SIG-M5 treated with dmso at 0.1 percent for 504 hours (cell line): Measurements from ENCODE around the gene CRK.
"Not testable (repeated sequence)": the region's sequence is repeated elsewhere in the genome, so short reads cannot be mapped to it uniquely, and the experiment has no call there.

Experiments used
- DNase-seq: peaks from one replicate; lab custom pipeline; 2025; ENCODE audit not compliant: unreplicated experiment; lab: John Stamatoyannopoulos, UW

Gene CRK

DNA sequence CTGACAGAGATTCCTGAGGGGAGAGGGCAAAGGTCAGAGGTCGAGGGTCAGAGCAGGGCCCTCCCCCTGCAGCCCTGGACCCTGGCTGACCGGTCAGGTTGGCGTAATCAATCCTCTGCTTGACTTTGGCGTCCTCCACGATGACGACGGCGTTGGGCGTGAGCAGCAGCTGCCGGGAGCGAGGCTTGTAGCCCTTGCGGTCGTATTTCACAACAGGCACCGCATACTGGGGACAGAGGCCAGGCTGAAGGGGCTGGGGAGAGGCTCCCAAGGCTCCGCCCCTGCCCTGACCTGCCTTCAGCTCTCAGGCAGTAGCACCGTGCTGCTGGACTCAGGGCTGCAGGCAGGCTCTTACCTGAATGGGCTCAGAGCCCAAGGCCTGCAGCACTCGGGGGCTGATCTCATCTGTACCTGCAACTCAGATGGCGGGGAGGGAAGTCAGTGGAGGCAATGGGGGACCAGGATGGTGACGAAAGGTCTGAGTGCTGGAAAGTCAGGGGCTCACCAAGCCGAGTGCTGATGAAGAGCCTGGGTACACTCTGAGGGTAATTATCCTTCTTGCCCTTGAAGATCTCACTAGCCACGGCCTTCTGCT, 12.0 kb upstream of the CRK start:
- DNase-seq: peak; percentile 43

GRCh38 chr17:1467258-1467657, 11.2 kb upstream of the CRK start:
- DNase-seq: no peak

- DNase-seq: no peak
Observed at GRCh38 chr17:1464186-1464585, 8.2 kb upstream of the CRK start.

DNA sequence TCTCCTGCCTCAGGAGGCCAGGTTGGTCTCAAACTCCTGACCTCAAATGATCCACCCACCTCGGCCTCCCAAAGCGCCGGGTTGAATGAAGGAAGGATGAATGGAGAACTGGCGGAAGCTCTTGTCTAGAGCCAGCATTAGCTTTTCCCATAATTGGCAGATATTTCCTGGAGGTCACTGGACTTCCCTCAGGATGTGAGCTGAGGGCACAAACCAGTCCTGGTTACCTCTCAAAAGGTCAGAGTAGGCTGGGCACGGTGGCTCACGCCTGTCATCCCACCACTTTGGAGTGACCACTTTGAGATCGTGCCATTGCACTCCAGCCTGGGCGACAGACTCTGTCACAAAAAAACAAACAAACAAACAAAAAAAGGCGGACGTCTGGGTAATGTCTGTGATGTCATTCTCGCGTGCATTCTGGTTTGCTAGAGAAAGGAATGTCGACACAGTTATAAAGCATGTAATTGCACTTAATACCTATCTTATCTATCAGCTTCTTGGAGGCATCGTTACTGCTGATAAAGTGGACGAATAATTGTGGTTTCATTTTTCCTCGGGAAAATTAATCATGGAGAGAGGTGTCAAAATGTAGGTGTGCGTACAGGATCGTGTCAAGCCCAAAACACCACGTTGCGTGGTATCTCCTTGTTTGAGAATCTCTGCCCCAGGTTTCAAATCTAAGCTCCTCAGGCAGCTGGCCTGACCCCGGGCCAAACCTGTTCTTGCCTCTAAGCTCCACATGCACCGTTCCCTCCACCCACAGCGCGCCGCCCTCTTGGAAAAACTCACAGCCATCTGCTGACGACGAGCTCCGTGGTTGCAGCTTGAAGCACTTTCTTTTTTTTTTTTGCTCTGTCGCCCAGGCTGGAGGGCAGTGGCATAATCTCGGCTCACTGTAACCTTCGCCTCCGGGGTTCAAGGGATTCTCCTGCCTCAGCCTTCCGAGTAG, 6.4 kb upstream of the CRK start:
- DNase-seq: no peak

DNA sequence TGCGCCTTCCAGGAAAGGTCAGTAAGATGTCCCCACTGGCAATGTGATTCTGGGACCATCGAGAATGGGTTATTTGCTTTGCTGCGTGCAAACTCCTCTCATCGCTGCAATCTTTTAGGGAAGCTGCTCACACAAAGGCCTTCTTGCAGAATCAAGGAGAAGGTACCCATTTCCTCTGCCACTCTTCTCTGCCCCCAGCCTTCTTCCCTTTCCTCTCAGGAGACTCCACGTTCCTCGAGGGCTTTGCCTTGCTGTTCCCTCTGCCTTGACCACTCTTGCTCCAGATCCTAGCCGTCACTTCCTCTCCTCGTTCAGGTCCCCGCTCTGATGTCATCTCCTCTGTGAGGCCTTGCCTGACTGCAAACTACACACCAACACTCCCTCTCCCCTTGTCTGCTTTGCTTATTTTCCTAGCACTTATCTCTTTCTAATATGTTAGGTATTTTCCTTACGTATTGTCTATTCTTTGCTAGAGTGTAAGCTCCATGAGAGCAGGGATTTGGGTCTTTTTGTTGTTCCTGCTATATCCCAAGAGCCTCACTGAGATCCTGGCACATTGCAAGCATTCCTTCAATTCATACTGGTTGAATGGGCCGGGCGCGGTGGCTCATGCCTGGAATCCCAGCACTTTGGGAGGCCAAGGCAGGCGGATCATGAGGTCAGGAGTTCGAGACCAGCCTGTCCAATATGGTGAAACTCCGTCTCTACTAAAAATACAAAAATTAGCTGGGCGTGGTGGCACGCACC, 5.3 kb upstream of the CRK start:
- DNase-seq: no peak

GRCh38 chr17:1460233-1460632, 4.2 kb upstream of the CRK start:
- DNase-seq: no peak

GRCh38 chr17:1455291-1455796, 688 bp downstream of the CRK start:
- peak; percentile 58 for DNase-seq

- DNase-seq: no peak
Observed at GRCh38 chr17:1454541-1454940, 1.5 kb downstream of the CRK start.

DNA sequence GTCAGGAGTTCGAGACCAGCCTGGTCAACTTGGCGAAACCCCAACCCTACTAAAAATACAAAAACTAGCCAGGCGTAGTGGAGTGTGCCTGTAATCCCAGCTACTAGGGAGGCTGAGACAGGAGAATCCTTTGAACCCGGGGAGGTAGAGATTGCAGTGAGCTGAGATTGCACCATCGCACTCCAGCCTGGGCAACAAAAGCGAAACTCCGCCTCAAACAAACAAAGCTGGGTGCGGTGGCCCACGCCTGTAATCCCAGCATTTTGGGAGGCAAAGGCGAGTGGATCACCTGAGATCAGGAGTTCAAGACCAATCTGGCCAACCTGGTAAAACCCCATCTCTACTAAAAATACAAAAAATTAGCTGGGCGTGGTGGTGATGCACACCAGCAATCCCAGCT, 2.3 kb downstream of the CRK start:
- DNase-seq: not testable (repeated sequence)

GRCh38 chr17:1452836-1453235, 3.2 kb downstream of the CRK start:
- DNase-seq: no peak

GRCh38 chr17:1450261-1450660, 5.8 kb downstream of the CRK start:
- not testable (repeated sequence) for DNase-seq

DNA sequence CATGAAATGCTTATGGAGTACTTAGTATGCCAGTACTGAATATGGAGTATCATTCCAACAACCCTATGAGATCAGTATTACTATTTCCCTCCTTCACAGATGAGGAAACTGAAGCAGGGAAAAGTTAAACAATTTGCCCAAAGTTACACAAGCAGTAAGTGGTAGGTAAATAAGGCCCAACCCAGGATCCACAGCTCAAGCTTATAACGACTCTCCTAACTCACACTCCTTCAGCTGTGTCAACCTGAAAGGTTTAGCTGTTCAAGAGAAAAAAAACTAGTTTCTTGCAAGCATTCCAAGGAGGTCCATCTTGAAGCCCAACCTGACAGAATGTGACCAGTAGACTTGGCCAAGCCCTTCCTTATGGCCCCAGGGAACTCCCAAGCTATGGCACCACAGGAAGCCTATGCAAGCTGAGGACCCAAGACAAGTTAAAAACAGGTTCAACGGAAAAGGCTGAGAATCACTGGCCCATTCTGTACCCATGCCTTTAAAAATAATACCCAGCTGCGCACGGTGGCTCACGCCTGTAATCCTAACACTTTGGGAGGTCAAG, 6.5 kb downstream of the CRK start:
- DNase-seq: no peak

- no peak for DNase-seq
Observed at GRCh38 chr17:1447052-1447451, 9.0 kb downstream of the CRK start.

GRCh38 chr17:1446201-1446600, 9.8 kb downstream of the CRK start:
- DNase-seq: no peak

DNA sequence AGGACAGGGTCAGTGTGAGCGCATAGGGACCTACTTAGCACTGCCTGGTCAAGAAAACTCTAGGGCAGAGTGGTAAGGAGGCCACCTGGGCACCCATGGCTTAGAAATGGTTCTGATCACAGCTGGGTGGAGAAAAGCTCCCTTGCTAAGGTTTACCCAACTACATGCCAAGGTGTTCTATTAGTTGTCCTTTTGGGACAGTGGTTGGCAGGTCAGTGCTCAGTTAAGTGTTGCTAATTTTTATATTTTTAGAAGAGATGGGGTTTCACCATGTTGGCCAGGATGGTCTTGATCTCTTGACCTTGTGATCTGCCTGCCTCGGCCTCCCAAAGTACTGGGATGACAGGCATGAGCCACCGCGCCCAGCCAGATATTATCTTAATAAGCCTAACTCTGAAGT, 10.3 kb downstream of the CRK start:
- not testable (repeated sequence) for DNase-seq

- DNase-seq: not testable (repeated sequence)
Observed at GRCh38 chr17:1442721-1443120, 13.3 kb downstream of the CRK start.

- DNase-seq: no peak
Observed at GRCh38 chr17:1442187-1442586, 13.8 kb downstream of the CRK start.

DNA sequence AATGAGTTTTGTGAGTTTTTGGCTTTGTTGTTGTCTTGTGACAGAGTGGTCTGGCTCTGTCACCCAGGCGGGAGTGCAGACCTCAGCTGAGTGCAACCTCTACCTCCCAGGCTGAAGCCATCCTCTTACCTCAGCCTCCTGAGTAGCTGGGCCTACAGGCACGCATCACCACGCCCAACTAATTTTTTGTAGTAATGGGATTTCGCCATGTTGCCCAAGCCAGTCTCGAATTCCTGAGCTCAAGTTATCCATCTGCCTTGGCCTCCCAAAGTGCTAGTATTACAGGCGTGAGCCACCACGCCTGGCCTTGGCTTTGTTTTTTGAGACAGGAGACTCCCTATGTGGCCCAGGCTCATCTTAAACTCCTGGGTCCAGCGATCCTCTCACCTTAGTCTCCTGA, 15.1 kb downstream of the CRK start:
- DNase-seq: no peak

GRCh38 chr17:1438593-1439083, 17.4 kb downstream of the CRK start:
- DNase-seq: no peak

- no peak for DNase-seq
Observed at GRCh38 chr17:1435326-1435725, 20.7 kb downstream of the CRK start.

DNA sequence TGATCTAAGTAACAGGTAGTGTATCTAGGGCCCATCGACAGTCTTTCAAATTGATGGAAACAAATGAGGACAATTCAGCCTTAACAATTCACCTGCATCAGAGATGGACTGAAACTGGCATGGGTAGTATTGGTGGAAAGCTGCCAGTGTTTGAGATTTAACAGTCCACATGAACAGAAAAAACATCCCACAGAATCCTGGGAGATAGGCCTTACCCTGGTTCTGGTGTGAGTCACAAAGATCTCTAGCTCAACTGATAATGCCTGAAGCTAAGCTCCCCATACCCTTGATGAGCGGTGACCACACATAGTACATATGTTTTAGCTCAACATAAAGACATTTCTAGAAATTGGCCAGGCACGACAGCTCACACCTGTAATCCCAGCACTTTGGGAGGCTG, 21.9 kb downstream of the CRK start:
- no peak for DNase-seq
